OCI-LY7 (cell line): Measurements from ENCODE around the gene OR4F15. TPM values are rescaled to one million over a fixed set of nuclear protein-coding genes. Genes with fewer than 3 reads are reported as not detected.

ENCODE experiments used
- BruUV-seq: library from RNA; stranded (reverse); fragments of 400-500 nt; replicated peaks from 2 replicates; lab custom pipeline; 2021; lab: Mats Ljungman, UMichigan
- CTCF ChIA-PET: fragments of 300-600 bp; sonication (Branson Sonifier 250); formaldehyde crosslinking; loops from one replicate; lab custom pipeline; 2022; ENCODE audit warnings: antibody characterized with exemption; ENCODE audit not compliant: unreplicated experiment; lab: Charles Lee
- POLR2A ChIA-PET: fragments of 300-600 bp; sonication (Branson Sonifier 250); formaldehyde crosslinking; loops from one replicate; lab custom pipeline; 2022; ENCODE audit warnings: antibody characterized with exemption; lab: Charles Lee
- DNase-seq: peaks from one replicate; pipeline ENCODE4 v3.0.0-alpha.2; 2015; ENCODE audit warnings: low spot score
- H2AFZ ChIP-seq: fragments of 200-600 bp; sonication (generic), shearing (Covaris generic); 2 replicates; pipeline ENCODE4 v1.6.1; 2014; ENCODE audit warnings: mild to moderate bottlenecking, antibody characterized with exemption, low read length, moderate library complexity
- H3K27ac ChIP-seq: fragments of 200-600 bp; sonication (generic); 2 replicates; pipeline ENCODE4 v1.5.1; 2014; ENCODE audit warnings: mixed run types, low read depth, mild to moderate bottlenecking, moderate library complexity, low read length, inconsistent platforms; ENCODE audit not compliant: poor library complexity, severe bottlenecking
- H3K36me3 ChIP-seq: fragments of 200-600 bp; sonication (generic); 2 replicates; pipeline ENCODE4 v1.6.1; 2014; ENCODE audit warnings: mild to moderate bottlenecking, antibody characterized with exemption, low read length, moderate library complexity, mixed read lengths; ENCODE audit not compliant: insufficient read depth
- H3K4me1 ChIP-seq: fragments of 200-600 bp; sonication (generic); 2 replicates; pipeline ENCODE4 v1.5.1; 2014; ENCODE audit warnings: mild to moderate bottlenecking, low read length; ENCODE audit not compliant: insufficient read depth, poor library complexity, severe bottlenecking
- H3K4me2 ChIP-seq: fragments of 200-600 bp; sonication (generic); 2 replicates; pipeline ENCODE4 v1.6.1; 2014; ENCODE audit warnings: mild to moderate bottlenecking, low read length
- H3K4me3 ChIP-seq: fragments of 200-600 bp; sonication (generic); 2 replicates; pipeline ENCODE4 v1.5.1; 2014; ENCODE audit warnings: mild to moderate bottlenecking, low read depth, low read length; ENCODE audit not compliant: poor library complexity, severe bottlenecking
- H3K79me2 ChIP-seq: fragments of 200-600 bp; sonication (generic); 2 replicates; pipeline ENCODE4 v1.6.1; 2016; ENCODE audit warnings: low read depth, mild to moderate bottlenecking, low read length, moderate library complexity, mixed read lengths; ENCODE audit not compliant: insufficient read depth
- H3K9me2 ChIP-seq: fragments of 200-600 bp; sonication (generic); 2 replicates; pipeline ENCODE4 v1.6.1; 2016; ENCODE audit warnings: mild to moderate bottlenecking, low read length, mixed read lengths; ENCODE audit not compliant: insufficient read depth
- H3K9me3 ChIP-seq: fragments of 200-600 bp; sonication (generic); 2 replicates; pipeline ENCODE4 v1.6.1; 2014; ENCODE audit warnings: mild to moderate bottlenecking, mixed run types, low read length, mixed read lengths
- H4K20me1 ChIP-seq: fragments of 200-600 bp; sonication (generic); 2 replicates; pipeline ENCODE4 v1.6.1; 2014; ENCODE audit warnings: mild to moderate bottlenecking, antibody characterized with exemption, low read length, moderate library complexity, mixed read lengths; ENCODE audit not compliant: insufficient read depth
- EZH2phosphoT487 ChIP-seq: fragments of 200-600 bp; sonication (generic); IDR thresholded peaks from 2 replicates; pipeline ENCODE4 v1.6.1; 2018; ENCODE audit warnings: low read depth, borderline replicate concordance, mild to moderate bottlenecking, mixed run types, antibody characterized with exemption, low read length, moderate library complexity, mixed read lengths
- intact Hi-C: fragments of 100-400 bp; cut with micrococcal nuclease; formaldehyde crosslinking; loops from one replicate; pipeline ENCODE4 v1.10.0; 2022; ENCODE audit not compliant: unreplicated experiment
- total RNA-seq, 2 experiments: library from RNA; depleted of rRNA in 1 of 2; stranded (reverse); fragments of >200 nt in 1 of 2; shearing (Covaris generic) in 1 of 2; gene quantifications; 2 replicates each; pipeline ENCODE4 v1.2.3, GENCODE V29; 2014 to 2022
- TF ChIP-seq, protein P1 (sequence below): fragments of 200-600 bp; sonication (generic); conservative IDR thresholded peaks from 2 replicates; pipeline ENCODE4 v1.5.1; 2014; ENCODE audit warnings: mild to moderate bottlenecking, antibody characterized with exemption, low read length, moderate library complexity, mixed read lengths

OR4F15 gene
- total RNA-seq, 2 experiments from 2014 or later = not detected

DNA sequence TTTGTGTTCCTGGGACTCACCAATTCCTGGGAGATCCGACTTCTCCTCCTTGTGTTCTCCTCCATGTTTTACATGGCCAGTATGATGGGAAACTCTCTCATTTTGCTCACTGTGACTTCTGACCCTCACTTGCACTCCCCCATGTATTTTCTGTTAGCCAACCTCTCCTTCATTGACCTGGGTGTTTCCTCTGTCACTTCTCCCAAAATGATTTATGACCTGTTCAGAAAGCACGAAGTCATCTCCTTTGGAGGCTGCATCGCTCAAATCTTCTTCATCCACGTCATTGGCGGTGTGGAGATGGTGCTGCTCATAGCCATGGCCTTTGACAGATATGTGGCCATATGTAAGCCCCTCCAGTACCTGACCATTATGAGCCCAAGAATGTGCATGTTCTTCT lies 16.8 kb downstream of the OR4F15 start:
- H4K20me1 ChIP-seq = no peaks in the 10 kb centered on the region
- no peak overlapping the region for H3K4me2 ChIP-seq
- no peaks in the 10 kb centered on the region for H3K9me2 ChIP-seq
- CTCF ChIA-PET = no interaction called here
- no peak for TF ChIP-seq EZH2phosphoT487
- TF ChIP-seq, protein P1, sequence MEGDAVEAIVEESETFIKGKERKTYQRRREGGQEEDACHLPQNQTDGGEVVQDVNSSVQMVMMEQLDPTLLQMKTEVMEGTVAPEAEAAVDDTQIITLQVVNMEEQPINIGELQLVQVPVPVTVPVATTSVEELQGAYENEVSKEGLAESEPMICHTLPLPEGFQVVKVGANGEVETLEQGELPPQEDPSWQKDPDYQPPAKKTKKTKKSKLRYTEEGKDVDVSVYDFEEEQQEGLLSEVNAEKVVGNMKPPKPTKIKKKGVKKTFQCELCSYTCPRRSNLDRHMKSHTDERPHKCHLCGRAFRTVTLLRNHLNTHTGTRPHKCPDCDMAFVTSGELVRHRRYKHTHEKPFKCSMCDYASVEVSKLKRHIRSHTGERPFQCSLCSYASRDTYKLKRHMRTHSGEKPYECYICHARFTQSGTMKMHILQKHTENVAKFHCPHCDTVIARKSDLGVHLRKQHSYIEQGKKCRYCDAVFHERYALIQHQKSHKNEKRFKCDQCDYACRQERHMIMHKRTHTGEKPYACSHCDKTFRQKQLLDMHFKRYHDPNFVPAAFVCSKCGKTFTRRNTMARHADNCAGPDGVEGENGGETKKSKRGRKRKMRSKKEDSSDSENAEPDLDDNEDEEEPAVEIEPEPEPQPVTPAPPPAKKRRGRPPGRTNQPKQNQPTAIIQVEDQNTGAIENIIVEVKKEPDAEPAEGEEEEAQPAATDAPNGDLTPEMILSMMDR = no peak
- intact Hi-C loops = no loop called here
- no peaks in the 10 kb centered on the region for H3K36me3 ChIP-seq
- BruUV-seq = no TSS peak
- H3K79me2 ChIP-seq = no peaks in the 10 kb centered on the region
- H3K9me3 ChIP-seq = no peaks in the 10 kb centered on the region
- H3K4me1 ChIP-seq = no peaks in the 10 kb centered on the region
- POLR2A ChIA-PET = interaction anchor here (0.6 to 0.7 kb wide), 2 partner anchors 107 to 534 kb away, joined by 3 to 4 read pairs; partner anchors contain the start of gene SNRPA1
- no peak for DNase-seq
- no peak overlapping the region for H3K4me3 ChIP-seq
- no peak overlapping the region for H2AFZ ChIP-seq
- no peak overlapping the region for H3K27ac ChIP-seq

GRCh38 chr15:101841656-101842055 lies 29.7 kb downstream of the OR4F15 start:
- CTCF ChIA-PET = no interaction called here

DNA sequence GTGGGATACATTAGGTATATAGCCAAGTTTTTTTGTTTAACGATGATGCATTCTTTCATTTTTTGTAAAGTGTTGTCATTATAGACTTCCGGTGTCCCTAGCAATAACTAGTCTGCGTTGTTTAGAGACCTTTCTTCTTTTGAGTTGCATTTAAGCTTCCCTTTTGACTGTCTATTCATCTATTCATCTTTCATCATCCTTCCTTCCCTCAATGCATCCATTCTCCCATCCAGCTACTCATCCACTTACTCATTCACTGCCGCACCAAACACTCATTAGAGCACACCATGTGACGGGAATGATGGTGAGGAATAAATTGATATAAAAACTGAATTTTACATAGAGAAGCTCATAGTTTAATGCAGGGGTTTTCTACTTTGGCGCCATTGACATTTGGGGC lies 32.9 kb downstream of the OR4F15 start:
- Histone ChIP-seq H3K4me3 (no peak overlapping the region), H3K36me3 (no peaks in the 10 kb centered on the region), H3K4me2 (no peak overlapping the region), H3K27ac (no peak overlapping the region), H3K4me1 (no peaks in the 10 kb centered on the region), H4K20me1 (no peaks in the 10 kb centered on the region), H3K79me2 (no peaks in the 10 kb centered on the region), H2AFZ (no peak overlapping the region), H3K9me2 (no peaks in the 10 kb centered on the region), H3K9me3 (no peaks in the 10 kb centered on the region)
- POLR2A ChIA-PET = no interaction called here
- no peak for DNase-seq
- no peak for TF ChIP-seq EZH2phosphoT487
- TF ChIP-seq, protein P1 = no peak
- BruUV-seq = no TSS peak
- CTCF ChIA-PET = no interaction called here
- intact Hi-C loops = no loop called here

More at GRCh38 chr15:101841656-101842055, 29.7 kb downstream of the OR4F15 start:
- no peaks in the 10 kb centered on the region for H3K4me1 ChIP-seq
- no peaks in the 10 kb centered on the region for H4K20me1 ChIP-seq
- no peaks in the 10 kb centered on the region for H3K36me3 ChIP-seq
- POLR2A ChIA-PET = no interaction called here
- H2AFZ ChIP-seq = no peak overlapping the region
- no peaks in the 10 kb centered on the region for H3K9me2 ChIP-seq
- no TSS peak for BruUV-seq
- no peak overlapping the region for H3K4me2 ChIP-seq
- H3K27ac ChIP-seq = no peak overlapping the region
- intact Hi-C loops = no loop called here
- TF ChIP-seq EZH2phosphoT487 = no peak
- TF ChIP-seq, protein P1 = no peak
- no peak for DNase-seq
- no peak overlapping the region for H3K4me3 ChIP-seq
- H3K9me3 ChIP-seq = no peaks in the 10 kb centered on the region
- no peaks in the 10 kb centered on the region for H3K79me2 ChIP-seq
